ENCODE measurements around the gene IGFL2.

GRCh38 chr19:46134527-46134926 is 13.5 kb upstream of the IGFL2 start:
- TF ChIP-seq, protein P1, sequence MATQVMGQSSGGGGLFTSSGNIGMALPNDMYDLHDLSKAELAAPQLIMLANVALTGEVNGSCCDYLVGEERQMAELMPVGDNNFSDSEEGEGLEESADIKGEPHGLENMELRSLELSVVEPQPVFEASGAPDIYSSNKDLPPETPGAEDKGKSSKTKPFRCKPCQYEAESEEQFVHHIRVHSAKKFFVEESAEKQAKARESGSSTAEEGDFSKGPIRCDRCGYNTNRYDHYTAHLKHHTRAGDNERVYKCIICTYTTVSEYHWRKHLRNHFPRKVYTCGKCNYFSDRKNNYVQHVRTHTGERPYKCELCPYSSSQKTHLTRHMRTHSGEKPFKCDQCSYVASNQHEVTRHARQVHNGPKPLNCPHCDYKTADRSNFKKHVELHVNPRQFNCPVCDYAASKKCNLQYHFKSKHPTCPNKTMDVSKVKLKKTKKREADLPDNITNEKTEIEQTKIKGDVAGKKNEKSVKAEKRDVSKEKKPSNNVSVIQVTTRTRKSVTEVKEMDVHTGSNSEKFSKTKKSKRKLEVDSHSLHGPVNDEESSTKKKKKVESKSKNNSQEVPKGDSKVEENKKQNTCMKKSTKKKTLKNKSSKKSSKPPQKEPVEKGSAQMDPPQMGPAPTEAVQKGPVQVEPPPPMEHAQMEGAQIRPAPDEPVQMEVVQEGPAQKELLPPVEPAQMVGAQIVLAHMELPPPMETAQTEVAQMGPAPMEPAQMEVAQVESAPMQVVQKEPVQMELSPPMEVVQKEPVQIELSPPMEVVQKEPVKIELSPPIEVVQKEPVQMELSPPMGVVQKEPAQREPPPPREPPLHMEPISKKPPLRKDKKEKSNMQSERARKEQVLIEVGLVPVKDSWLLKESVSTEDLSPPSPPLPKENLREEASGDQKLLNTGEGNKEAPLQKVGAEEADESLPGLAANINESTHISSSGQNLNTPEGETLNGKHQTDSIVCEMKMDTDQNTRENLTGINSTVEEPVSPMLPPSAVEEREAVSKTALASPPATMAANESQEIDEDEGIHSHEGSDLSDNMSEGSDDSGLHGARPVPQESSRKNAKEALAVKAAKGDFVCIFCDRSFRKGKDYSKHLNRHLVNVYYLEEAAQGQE (IDR thresholded peaks at IDR 0.05) = no peak
- TF ChIP-seq, protein P2, sequence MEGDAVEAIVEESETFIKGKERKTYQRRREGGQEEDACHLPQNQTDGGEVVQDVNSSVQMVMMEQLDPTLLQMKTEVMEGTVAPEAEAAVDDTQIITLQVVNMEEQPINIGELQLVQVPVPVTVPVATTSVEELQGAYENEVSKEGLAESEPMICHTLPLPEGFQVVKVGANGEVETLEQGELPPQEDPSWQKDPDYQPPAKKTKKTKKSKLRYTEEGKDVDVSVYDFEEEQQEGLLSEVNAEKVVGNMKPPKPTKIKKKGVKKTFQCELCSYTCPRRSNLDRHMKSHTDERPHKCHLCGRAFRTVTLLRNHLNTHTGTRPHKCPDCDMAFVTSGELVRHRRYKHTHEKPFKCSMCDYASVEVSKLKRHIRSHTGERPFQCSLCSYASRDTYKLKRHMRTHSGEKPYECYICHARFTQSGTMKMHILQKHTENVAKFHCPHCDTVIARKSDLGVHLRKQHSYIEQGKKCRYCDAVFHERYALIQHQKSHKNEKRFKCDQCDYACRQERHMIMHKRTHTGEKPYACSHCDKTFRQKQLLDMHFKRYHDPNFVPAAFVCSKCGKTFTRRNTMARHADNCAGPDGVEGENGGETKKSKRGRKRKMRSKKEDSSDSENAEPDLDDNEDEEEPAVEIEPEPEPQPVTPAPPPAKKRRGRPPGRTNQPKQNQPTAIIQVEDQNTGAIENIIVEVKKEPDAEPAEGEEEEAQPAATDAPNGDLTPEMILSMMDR (IDR thresholded peaks at IDR 0.05; ENCODE audit: low read depth, low read length, missing input control) = no peak
- TF ChIP-seq, protein P3, sequence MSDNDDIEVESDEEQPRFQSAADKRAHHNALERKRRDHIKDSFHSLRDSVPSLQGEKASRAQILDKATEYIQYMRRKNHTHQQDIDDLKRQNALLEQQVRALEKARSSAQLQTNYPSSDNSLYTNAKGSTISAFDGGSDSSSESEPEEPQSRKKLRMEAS (IDR thresholded peaks at IDR 0.05) = no peak
- no peak for TF ChIP-seq YY1 (IDR thresholded peaks at IDR 0.05)
- no peak for TF ChIP-seq ATF3 (IDR thresholded peaks at IDR 0.05)
- TF ChIP-seq TAF1 (conservative IDR thresholded peaks at IDR 0.05) = no peak
- TF ChIP-seq SP1 (IDR thresholded peaks at IDR 0.05) = no peak
- no peak for TF ChIP-seq RAD21 (IDR thresholded peaks at IDR 0.05)
- no peak for TF ChIP-seq GABPA (IDR thresholded peaks at IDR 0.05 in 1 of 2, conservative IDR thresholded peaks at IDR 0.05 in 1 of 2)
